Measurements from ENCODE around the gene CMTR1.

DNA sequence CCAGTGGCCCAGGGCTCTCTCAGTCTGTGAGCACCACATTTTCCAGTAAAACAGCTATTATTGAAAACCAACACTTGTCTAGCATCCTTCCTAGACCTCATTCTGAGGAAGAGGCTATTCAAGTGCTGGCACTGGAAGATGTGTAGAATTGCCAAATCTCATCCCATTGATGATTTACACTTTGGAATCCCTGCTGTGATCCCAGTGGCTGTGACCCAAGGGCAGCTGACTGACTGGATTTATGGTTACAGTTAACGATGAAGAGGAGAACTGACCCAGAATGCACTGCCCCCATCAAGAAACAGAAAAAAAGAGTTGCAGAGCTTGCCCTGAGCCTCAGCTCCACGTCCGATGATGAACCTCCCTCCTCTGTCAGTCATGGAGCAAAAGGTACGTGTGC, 2.4 kb downstream of the CMTR1 start:
- TF ChIP-seq CTCF (IDR thresholded peaks at IDR 0.05) (no peak), POLR2A (IDR thresholded peaks at IDR 0.05) (no peak), EP300 (IDR thresholded peaks at IDR 0.05) (no peak)

Data from ovary (tissue), 3 donors.